Measurements from ENCODE around the gene ALDH1L2.

Gene ALDH1L2

DNA sequence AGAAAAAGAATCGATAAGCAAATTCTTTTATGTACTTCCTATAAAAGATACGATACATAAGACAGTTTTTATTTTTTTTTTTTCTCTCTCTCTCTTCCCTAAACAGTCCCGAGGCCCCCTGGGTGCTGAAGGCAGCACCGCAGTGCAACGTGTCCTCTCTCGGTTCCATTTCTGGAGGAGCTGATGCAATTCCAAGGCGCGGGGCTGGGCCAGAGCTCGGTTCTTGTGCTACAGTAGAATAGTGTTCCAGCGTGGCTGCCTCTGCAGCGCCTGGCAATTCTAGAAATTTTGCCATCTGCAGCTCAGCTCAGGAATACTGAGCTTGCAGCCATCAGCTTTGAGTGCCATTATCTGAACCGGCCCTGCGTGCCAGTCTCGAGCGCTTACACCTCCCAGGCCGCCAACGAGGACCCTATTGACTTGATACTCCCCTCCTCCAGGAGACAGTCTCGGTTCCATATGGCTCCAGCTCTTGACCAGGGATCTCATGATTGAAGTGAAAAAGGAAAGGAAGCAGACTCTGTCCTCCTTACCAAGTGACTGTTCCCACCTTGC lies 630 bp downstream of the ALDH1L2 start:
- peak; percentile 57 for DNase-seq (ENCODE audit: low read depth)

- DNase-seq (ENCODE audit: low read depth): no peak
Measured at GRCh38 chr12:105083031-105083430, 1.2 kb downstream of the ALDH1L2 start.

DNA sequence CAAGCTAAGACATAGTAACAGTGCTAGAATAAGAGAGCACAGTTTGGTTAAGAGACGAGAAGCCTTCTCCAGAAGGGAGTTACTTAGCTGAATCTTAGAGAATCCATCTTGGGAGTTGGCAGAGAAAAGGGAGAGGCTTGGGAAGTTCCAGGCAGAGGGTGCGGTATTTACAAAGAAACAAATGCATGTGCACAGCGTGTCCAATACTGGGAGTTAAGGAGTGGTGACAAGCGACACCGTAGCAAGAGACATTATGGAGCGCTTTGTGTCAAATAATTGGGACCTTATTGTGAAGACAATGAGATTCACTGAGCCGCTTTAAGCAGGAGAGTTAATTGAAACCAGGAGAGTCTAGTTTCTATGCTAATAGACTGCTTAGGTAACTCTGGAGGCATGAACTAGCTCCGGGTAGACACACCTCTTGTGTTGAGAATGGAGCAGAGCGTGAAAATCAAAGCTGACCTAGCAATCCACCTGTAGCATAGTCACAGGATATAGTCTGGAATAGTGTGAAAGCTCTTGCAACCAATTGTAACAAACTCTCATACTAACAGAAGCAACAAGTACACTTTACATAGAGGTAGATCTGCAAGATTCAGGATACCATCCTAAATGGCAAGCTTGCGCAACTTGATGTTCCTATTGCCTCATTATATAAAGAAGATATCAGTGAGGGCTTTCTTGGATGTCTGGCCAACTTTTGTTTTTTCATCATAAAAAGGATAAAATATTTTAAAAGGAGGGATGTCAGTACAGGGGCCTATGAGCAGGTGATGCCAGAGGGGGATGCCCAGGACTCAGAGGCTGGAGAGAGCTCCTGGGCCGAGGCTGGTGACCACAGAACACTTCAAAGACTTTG lies 5.3 kb downstream of the ALDH1L2 start:
- no peak for DNase-seq (ENCODE audit: low read depth)

- DNase-seq (ENCODE audit: low read depth): no peak
Measured at GRCh38 chr12:105077435-105077834, 6.8 kb downstream of the ALDH1L2 start.

DNA sequence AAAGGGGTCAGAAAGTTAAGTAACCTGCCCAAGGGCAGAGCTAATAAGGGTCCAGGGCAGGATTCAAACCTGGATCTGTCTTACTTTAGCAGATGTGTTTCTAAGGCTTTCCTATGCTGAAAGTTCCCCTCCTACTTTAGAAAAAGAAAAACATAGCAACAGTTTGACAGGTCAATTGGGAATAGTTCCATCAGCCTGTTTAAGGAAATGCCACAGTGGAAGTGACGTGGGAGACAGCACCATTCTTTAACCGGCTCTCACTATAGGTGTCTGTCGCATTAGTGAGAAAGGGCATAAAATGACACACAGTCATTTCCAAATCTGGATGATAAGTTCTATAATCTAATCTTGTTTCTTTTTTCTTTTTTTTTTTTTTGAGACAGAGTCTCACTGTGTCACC lies 7.3 kb downstream of the ALDH1L2 start:
- DNase-seq (ENCODE audit: low read depth): no peak

- DNase-seq (ENCODE audit: low read depth): peak; percentile 70
Measured at GRCh38 chr12:105076098-105076497, 8.2 kb downstream of the ALDH1L2 start.

- no peak for DNase-seq (ENCODE audit: low read depth)
Measured at GRCh38 chr12:105072888-105073488, 11.3 kb downstream of the ALDH1L2 start.

- no peak for DNase-seq (ENCODE audit: low read depth)
Measured at GRCh38 chr12:105071981-105072380, 12.3 kb downstream of the ALDH1L2 start.

GRCh38 chr12:105069936-105070702 lies 14.1 kb downstream of the ALDH1L2 start:
- DNase-seq (ENCODE audit: low read depth): no peak

DNA sequence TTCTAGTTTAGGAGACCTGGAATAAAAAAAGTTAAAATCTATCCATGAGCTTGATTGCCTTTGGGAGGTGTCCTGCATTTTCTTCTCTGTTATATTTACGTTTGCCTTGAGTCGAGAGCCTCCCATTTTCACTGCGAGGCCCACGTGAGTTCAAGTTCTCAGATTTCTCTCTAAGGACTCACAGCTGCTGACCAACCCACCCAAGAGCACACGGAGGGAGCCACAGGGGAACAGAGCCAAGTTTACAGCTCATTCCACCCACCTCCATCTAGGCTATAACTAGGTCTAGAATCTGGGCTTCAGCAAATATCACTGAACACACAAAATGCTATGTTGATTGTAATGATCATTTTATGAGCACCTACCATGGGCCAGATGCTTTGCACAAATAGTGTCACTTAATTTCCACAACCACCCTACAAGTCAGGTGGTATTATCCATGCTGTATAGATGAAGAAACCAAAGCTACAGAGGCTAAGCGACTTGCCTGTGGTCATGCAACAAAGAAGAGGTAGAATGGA lies 16.7 kb downstream of the ALDH1L2 start:
- DNase-seq (ENCODE audit: low read depth): no peak

DNA sequence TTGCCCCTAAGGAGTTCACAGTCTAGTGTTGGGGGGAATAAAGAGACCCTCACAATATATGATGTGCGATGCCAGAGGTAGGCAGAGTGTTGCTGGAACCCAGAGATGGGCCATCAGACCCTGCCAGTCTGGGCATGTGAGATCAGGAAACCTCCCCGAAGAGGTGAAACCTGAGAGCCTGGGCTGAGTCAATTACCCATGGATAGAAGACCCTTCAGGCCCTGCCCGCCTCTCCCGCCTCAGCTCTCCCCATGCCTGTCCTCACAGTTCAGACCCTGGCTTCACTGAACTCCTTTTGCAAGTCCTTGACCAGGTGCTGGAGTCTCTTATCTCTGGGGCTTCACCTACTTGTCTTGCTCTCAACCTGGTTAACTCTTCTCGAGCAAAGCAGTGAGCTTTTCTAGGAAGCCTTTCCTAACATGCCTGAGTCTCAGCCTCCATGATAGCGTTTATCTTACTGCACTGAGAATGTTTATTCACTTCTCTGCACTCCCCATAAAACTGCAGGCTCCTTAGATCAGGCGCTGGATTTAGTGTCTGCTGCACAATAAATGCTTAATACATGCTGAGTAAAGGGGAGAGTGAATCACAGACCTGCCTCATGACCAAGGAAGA lies 19.6 kb downstream of the ALDH1L2 start:
- DNase-seq (ENCODE audit: low read depth): no peak

DNA sequence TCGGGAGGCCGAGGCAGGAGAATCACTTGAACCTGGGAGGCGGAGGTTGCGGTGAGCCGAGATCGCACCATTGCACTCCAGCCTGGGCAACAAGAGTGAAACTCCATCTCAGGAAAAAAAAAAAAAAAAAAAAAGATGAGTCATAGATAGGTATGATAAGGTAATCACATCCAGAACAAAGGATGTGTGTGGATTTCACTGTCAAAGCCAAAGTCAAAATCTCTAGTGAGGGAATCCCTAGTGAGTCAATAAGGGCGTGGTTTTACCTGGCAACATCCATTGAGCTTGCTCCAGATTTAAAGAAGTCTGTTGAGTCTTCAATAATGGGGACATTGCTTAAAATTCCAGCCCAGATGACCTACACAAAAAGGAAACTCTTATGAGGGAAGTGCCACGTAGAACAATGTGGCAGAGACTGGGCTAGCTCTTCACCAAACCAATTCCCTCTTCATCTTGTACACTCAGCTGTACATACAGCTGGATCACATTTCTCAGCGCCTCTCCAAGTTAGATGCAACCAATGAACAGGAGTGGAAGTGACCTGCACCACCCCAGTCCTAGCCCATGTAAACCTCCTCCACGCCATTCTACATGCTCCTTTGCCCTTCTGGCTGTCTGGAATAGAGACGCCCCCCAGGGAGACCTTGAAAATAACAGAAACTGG lies 23.4 kb downstream of the ALDH1L2 start:
- no peak for DNase-seq (ENCODE audit: low read depth)

GRCh38 chr12:105057174-105057573 lies 27.1 kb downstream of the ALDH1L2 start:
- DNase-seq (ENCODE audit: low read depth): no peak

- peak; percentile 72 for DNase-seq (ENCODE audit: low read depth)
Measured at GRCh38 chr12:105053116-105053572, 31.1 kb downstream of the ALDH1L2 start.

- DNase-seq (ENCODE audit: low read depth): no peak
Measured at GRCh38 chr12:105051981-105052380, 32.3 kb downstream of the ALDH1L2 start.

GRCh38 chr12:105048315-105048714 lies 35.9 kb downstream of the ALDH1L2 start:
- DNase-seq (ENCODE audit: low read depth): no peak

DNA sequence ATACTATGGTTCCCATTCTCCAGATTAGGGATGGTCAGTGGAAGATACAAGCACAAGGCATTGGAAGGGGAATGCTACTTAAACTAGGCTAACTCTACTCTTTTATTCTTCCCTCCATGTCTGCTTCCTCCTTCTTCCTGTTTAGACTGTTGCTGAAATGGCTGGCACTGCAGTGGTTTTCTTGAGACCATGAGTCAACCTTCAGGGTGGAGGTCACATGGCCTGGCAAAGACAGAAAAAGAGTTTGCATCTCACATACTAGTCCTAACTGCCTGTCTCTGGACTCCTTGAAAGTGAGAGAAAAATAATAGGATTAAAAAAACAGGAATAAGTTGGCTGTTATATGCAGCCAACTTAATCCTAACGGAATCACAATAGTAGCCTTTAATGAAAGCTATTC lies 37.0 kb downstream of the ALDH1L2 start:
- no peak for DNase-seq (ENCODE audit: low read depth)

- no peak for DNase-seq (ENCODE audit: low read depth)
Measured at GRCh38 chr12:105041186-105041585, 43.1 kb downstream of the ALDH1L2 start.

DNA sequence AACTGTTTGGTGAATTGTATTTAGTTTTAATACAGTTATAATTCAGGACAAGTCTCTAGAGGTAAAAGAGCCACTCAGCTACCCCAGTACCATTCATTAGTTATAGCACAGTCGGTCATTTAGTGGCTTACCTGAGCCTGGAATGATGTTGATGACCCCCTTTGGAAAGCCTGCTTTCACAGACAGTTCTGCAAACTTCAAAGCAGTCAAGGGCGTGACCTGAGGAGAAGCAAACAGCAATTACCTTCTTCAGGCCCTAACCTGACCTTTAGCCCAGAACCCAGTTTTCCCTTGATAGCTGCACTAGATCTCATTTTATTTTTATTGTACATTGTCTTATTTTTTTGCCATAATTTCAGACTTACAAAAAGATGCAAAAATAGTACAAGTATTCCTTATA lies 43.8 kb downstream of the ALDH1L2 start:
- no peak for DNase-seq (ENCODE audit: low read depth)

DNA sequence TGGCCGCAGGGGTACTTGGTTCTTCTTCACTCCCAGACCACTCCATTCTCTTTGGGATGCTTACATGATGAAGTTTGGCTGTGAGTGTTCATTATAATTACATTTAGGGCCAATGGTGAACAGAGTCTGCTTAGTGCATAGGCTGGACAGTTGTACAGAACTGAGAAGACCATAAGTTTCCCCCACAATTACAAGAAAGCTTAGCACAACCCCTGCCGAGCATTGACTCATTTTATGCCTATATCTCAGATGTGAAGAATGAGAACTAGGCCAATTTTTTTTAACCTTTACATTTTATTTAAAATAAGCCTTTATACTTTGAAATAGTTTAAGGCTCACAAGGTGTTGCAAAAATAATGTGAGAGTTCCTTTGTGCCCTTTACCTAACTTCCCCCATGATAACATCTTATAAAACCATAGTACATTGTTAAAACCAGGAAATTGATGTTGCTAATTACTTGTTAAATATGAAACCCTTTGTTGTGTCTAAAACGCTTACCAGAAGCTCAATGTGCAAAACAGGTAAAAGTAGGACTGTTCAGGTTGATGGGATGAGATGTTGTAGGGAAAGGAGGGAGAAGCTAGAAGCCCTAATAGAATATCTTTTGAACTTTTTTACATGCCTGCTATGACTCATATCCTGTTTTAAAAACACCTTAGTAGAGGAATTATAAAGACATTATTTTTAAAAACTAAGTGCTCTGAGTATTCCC lies 47.2 kb downstream of the ALDH1L2 start:
- no peak for DNase-seq (ENCODE audit: low read depth)

DNA sequence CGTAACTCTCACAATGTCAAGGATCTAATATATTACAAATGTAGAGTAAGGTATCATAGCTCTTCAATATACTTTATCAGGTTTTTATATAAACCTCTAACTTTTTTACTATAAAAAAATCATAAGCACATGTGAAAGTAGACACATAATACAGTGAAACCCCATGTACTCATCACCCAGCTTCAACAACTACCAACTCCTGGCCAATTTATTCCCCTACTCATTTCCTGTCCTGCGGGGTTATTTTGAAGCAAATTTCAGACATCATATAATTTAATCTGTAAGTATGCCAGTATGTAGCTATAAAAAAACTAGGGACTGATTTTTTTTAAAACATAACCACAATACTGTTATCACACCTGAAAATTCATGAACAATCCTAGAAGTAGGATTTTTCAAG lies 50.4 kb downstream of the ALDH1L2 start:
- DNase-seq (ENCODE audit: low read depth): no peak

Data from stromal cell of bone marrow (primary cell).